Thyroid gland (tissue), 4 donors: ENCODE results near the gene CDYL.

Experiments used
- CTCF ChIP-seq, 6 experiments: fragments of 200-600 bp in 3 of 6; fragments of 450-650 bp in 3 of 6; sonication (generic) in 3 of 6; IDR thresholded peaks; one replicate each; pipeline ENCODE4 v1.5.1; 2016 to 2019; ENCODE audit warnings: antibody characterized with exemption in 6 of 6, mild to moderate bottlenecking in 2 of 6, inconsistent platforms in 1 of 6, moderate library complexity in 1 of 6
- POLR2A ChIP-seq, 2 donors: fragments of 450-650 bp; IDR thresholded peaks; one replicate each; pipeline ENCODE4 v1.6.1; 2017; ENCODE audit warnings: antibody characterized with exemption in 2 of 2, mild to moderate bottlenecking in 2 of 2, moderate library complexity in 1 of 2

GRCh38 chr6:4890191-4890590 lies 114.0 kb downstream of the CDYL start:
- TF ChIP-seq CTCF (IDR thresholded peaks at IDR 0.05) = no peak
- TF ChIP-seq POLR2A (IDR thresholded peaks at IDR 0.05) = no peak
